GM23338 (cell line): ENCODE measurements around the gene ZNF546. TPM values are rescaled to one million over a fixed set of nuclear protein-coding genes. Genes with fewer than 3 reads are reported as not detected.

Experiments
- ATAC-seq: fragments of 200-7000 bp; cut with Tn5 transposase; 3 replicates; pipeline ENCODE4 v1.9.1; 2020
- DNase-seq: peaks from one replicate; pipeline ENCODE4 v3.0.0-alpha.2; 2015; ENCODE audit warnings: low spot score
- H2AFZ ChIP-seq: fragments of 200-600 bp; sonication (generic); 2 replicates; pipeline ENCODE4 v1.8.0; 2016; ENCODE audit warnings: antibody characterized with exemption, mild to moderate bottlenecking, moderate library complexity
- H3F3A ChIP-seq: fragments of 200-600 bp; sonication (generic); replicated peaks from 2 replicates; pipeline ENCODE4 v1.8.0; 2017; ENCODE audit warnings: antibody characterized with exemption, mixed run types, low read depth
- H3K27ac ChIP-seq: fragments of 200-600 bp; sonication (generic); 2 replicates; pipeline ENCODE4 v1.6.1; 2016; ENCODE audit warnings: low read depth
- H3K27me3 ChIP-seq: fragments of 200-600 bp; sonication (generic); 2 replicates; pipeline ENCODE4 v1.8.0; 2016; ENCODE audit warnings: mild to moderate bottlenecking, mixed run types, moderate library complexity; ENCODE audit not compliant: insufficient read depth
- H3K36me3 ChIP-seq: fragments of 200-600 bp; sonication (generic); 2 replicates; pipeline ENCODE4 v1.8.0; 2016; ENCODE audit warnings: mild to moderate bottlenecking; ENCODE audit not compliant: insufficient read depth
- H3K4me1 ChIP-seq: fragments of 200-600 bp; sonication (generic); 2 replicates; pipeline ENCODE4 v1.8.0; 2016; ENCODE audit warnings: mild to moderate bottlenecking, moderate library complexity; ENCODE audit not compliant: insufficient read depth
- H3K4me2 ChIP-seq: fragments of 200-600 bp; sonication (generic); 2 replicates; pipeline ENCODE4 v1.7.1; 2017; ENCODE audit warnings: mixed run types
- H3K4me3 ChIP-seq: fragments of 200-600 bp; sonication (generic); 2 replicates; pipeline ENCODE4 v1.6.1; 2016; ENCODE audit warnings: mixed run types
- H3K79me2 ChIP-seq: fragments of 200-600 bp; sonication (generic); replicated peaks from 2 replicates; pipeline ENCODE4 v1.8.0; 2017; ENCODE audit warnings: mild to moderate bottlenecking; ENCODE audit not compliant: insufficient read depth
- H3K9me2 ChIP-seq: fragments of 200-600 bp; sonication (generic); 2 replicates; pipeline ENCODE4 v1.8.0; 2017; ENCODE audit not compliant: insufficient read depth
- H4K20me1 ChIP-seq: fragments of 200-600 bp; sonication (generic); replicated peaks from 2 replicates; pipeline ENCODE4 v1.8.0; 2017; ENCODE audit warnings: mild to moderate bottlenecking; ENCODE audit not compliant: insufficient read depth
- H3K27ac Mint-ChIP-seq: 2 replicates; pipeline ENCODE4 v1.8.0; 2020; ENCODE audit warnings: inconsistent platforms, mild to moderate bottlenecking, moderate library complexity, mixed read lengths
- H3K27me3 Mint-ChIP-seq: 3 replicates; pipeline ENCODE4 v1.8.0; 2022; ENCODE audit warnings: low read depth, mild to moderate bottlenecking, moderate library complexity, mixed read lengths, inconsistent platforms; ENCODE audit not compliant: insufficient read depth, poor library complexity
- H3K36me3 Mint-ChIP-seq: 3 replicates; pipeline ENCODE4 v1.8.0; 2021; ENCODE audit warnings: low read depth, mild to moderate bottlenecking, inconsistent platforms, moderate library complexity, mixed read lengths
- H3K4me1 Mint-ChIP-seq: 3 replicates; pipeline ENCODE4 v1.8.0; 2020; ENCODE audit warnings: mild to moderate bottlenecking, inconsistent platforms, mixed read lengths
- H3K4me3 Mint-ChIP-seq: 3 replicates; pipeline ENCODE4 v1.8.0; 2021; ENCODE audit warnings: moderate library complexity, mild to moderate bottlenecking, inconsistent platforms, mixed read lengths
- H3K9me3 Mint-ChIP-seq: 3 replicates; pipeline ENCODE4 v1.8.0; 2020; ENCODE audit warnings: moderate library complexity, mild to moderate bottlenecking, inconsistent platforms, mixed read lengths
- CREB1 ChIP-seq: fragments of 250-450 bp; sonication (Bioruptor Pico); IDR thresholded peaks from 2 replicates; pipeline ENCODE4 v1.5.0; 2020; ENCODE audit warnings: low read depth, mild to moderate bottlenecking, moderate library complexity
- ETS1 ChIP-seq: IDR thresholded peaks from 2 replicates; pipeline ENCODE4 v1.6.1; 2016; ENCODE audit warnings: antibody characterized with exemption
- EZH2phosphoT487 ChIP-seq: fragments of 200-600 bp; sonication (generic); IDR thresholded peaks from one replicate; pipeline ENCODE4 v1.8.1; 2018; ENCODE audit warnings: antibody characterized with exemption; ENCODE audit not compliant: unreplicated experiment
- JUNB ChIP-seq: IDR thresholded peaks from one replicate; pipeline ENCODE4 v1.6.1; 2016; ENCODE audit warnings: antibody characterized with exemption; ENCODE audit not compliant: unreplicated experiment
- NANOG ChIP-seq: IDR thresholded peaks from 2 replicates; pipeline ENCODE4 v1.6.1; 2016; ENCODE audit warnings: antibody characterized with exemption, borderline replicate concordance
- REST ChIP-seq: IDR thresholded peaks from one replicate; pipeline ENCODE4 v1.6.1; 2018; ENCODE audit warnings: antibody characterized with exemption; ENCODE audit not compliant: unreplicated experiment
- STAT1 ChIP-seq: IDR thresholded peaks from one replicate; pipeline ENCODE4 v1.6.1; 2016; ENCODE audit warnings: antibody characterized with exemption; ENCODE audit not compliant: unreplicated experiment
- ZNF331 ChIP-seq: fragments of 250-450 bp; sonication (Bioruptor Pico); IDR thresholded peaks from 2 replicates; pipeline ENCODE4 v1.5.0; 2020; ENCODE audit warnings: low read depth, mild to moderate bottlenecking, moderate library complexity
- ZNF462 ChIP-seq: fragments of 250-450 bp; sonication (Bioruptor Pico); IDR thresholded peaks from 2 replicates; pipeline ENCODE4 v1.5.0; 2020; ENCODE audit warnings: mild to moderate bottlenecking, moderate library complexity
- polyA plus RNA-seq: library from polyadenylated mRNA; unstranded; fragments of >200 nt; fragmentation: Nextera tagmentation; extraction: Ambion mirVana; gene quantifications from 2 replicates; pipeline ENCODE4 v1.2.1, GENCODE V29; 2016
- total RNA-seq: library from RNA; depleted of rRNA; stranded (reverse); fragments of >200 nt; shearing (Covaris generic); gene quantifications from 2 replicates; pipeline ENCODE4 v1.2.3, GENCODE V29; 2014

Gene ZNF546
- total and polyA plus RNA-seq, 2 experiments from 2014 or later, result 0.38 to 0.95 TPM

GRCh38 chr19:40033989-40034560 is 37.2 kb downstream of the ZNF546 start:
- no peaks in the 10 kb centered on the region for H4K20me1 ChIP-seq
- no peaks in the 10 kb centered on the region for H3K27me3 ChIP-seq
- peaks cover 81% of the 10 kb centered on the region for H3K36me3 Mint-ChIP-seq
- peaks cover 92% of the 10 kb centered on the region for H3K9me3 Mint-ChIP-seq
- DNase-seq, result no peak
- no peak overlapping the region for H2AFZ ChIP-seq
- peaks cover 31% of the 10 kb centered on the region for H3K36me3 ChIP-seq
- no peaks in the 10 kb centered on the region for H3K4me1 ChIP-seq
- TF ChIP-seq ETS1, result no peak
- TF ChIP-seq JUNB, result no peak
- TF ChIP-seq STAT1, result no peak
- no peak for TF ChIP-seq REST
- no peaks in the 10 kb centered on the region for H3K9me2 ChIP-seq
- H3K4me1 Mint-ChIP-seq, result no peaks in the 10 kb centered on the region
- H3K79me2 ChIP-seq, result no peaks in the 10 kb centered on the region
- H3K27me3 Mint-ChIP-seq, result no peaks in the 10 kb centered on the region
- ATAC-seq, result no peak
- no peak overlapping the region for H3K27ac ChIP-seq
- no peak overlapping the region for H3K4me3 Mint-ChIP-seq
- H3K4me3 ChIP-seq, result no peak overlapping the region
- H3K4me2 ChIP-seq, result no peak overlapping the region
- no peaks in the 10 kb centered on the region for H3F3A ChIP-seq
- H3K27ac Mint-ChIP-seq, result no peak overlapping the region

- Histone ChIP-seq H3K4me2 (no peak overlapping the region), H3K4me1 (no peaks in the 10 kb centered on the region), H3K79me2 (no peaks in the 10 kb centered on the region), H2AFZ (no peak overlapping the region), H3K27me3 (no peaks in the 10 kb centered on the region), H3K27ac (no peak overlapping the region), H4K20me1 (no peaks in the 10 kb centered on the region), H3F3A (no peaks in the 10 kb centered on the region), H3K9me2 (no peaks in the 10 kb centered on the region), H3K4me3 (no peak overlapping the region), H3K36me3 (peaks cover 31% of the 10 kb centered on the region)
- Mint-ChIP-seq H3K4me1 (no peaks in the 10 kb centered on the region), H3K27me3 (no peaks in the 10 kb centered on the region), H3K4me3 (no peak overlapping the region), H3K36me3 (peaks cover 71% of the 10 kb centered on the region), H3K27ac (no peak overlapping the region), H3K9me3 (peaks cover 85% of the 10 kb centered on the region)
- DNase-seq (peak; percentile 4), ATAC-seq (no peak)
- TF ChIP-seq ZNF331 (CRISPR knock-in tag) (no peak), NANOG (no peak), CREB1 (no peak), ZNF462 (CRISPR knock-in tag) (no peak), EZH2phosphoT487 (no peak)
These were observed 39.1 kb downstream of the ZNF546 start for GRCh38 chr19:40035996-40036395.
